Pulmonary artery endothelial cell (primary cell): ENCODE results near the gene CMTM4. TPM values are rescaled to one million over a fixed set of nuclear protein-coding genes. Genes with fewer than 3 reads are reported as not detected.
"Not testable (repeated sequence)": the region's sequence is repeated elsewhere in the genome, so short reads cannot be mapped to it uniquely, and the experiment has no call there.

Experiments
- DNase-seq: peaks from one replicate; pipeline ENCODE4 v3.0.0-alpha.2; 2011; ENCODE audit warnings: low read depth, low spot score
- total RNA-seq: library from RNA; depleted of rRNA; stranded (reverse); fragments of >200 nt; gene quantifications from 2 replicates; pipeline ENCODE4 v1.2.3, GENCODE V29; 2014

The CMTM4 gene
- total RNA-seq, 1 donor from 2014 or later: 12.3 TPM

DNA sequence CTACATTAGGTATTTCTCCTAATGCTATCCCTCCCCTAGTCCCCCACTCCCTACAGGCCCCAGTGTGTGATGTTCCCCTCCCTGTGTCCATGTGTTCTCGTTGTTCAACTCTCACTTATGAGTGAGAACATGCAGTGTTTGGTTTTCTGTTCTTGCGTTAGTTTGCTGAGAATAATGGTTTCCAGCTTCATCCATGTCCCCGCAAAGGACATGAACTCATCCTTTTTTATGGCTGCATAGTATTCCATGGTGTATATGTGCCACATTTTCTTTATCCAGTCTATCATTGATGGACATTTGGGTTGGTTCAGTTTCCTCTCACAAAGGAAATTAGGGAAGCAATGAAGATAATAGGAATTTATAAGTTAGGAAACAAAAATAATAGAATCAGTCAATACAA, 129.3 kb downstream of the CMTM4 start:
- DNase-seq: not testable (repeated sequence)

DNA sequence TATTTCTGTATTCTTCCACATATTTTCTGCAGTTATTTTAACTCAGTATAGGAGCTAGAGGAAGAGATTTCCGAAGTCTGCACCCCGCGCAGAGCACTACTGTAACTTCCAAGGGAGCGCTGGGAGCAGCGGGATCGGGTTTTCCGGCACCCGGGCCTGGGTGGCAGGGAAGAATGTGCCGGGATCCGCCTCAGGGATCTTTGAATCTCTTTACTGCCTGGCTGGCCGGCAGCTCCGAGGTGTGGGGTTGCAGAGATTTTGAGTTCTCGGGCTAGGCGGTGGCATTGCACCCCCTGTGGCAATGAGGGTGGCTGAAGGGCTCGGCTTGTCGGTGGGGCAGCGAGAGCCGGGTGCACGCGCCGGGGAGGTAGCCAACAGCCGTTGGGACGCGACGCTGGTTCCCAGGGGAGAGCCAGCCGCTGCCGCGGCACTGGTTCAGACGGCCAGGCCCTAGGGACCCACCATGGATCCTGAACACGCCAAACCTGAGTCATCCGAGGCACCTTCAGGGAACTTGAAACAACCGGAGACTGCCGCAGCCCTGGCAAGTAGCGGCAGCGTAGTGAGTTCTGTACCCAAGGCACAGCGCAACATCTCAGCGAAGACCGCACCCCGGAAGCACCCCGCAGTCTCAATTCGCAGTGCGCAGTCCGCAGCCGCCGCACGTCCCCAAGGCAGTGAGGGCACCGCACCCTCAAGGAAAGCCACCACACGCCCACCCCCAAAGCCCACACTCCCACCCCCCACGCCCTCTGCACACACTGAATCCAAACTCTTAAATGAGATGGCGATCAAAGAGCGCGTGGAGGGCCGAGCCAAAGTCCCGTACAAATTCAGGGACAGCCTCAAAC, 130.3 kb downstream of the CMTM4 start, which contains the start of gene CMTM1:
CMTM1 (plus strand) TSS at position 389 of the 851 bp plus-strand sequence; CDS start at position 464, 75 bp downstream.
- no peak for DNase-seq

Other genes starting within 250 kb of the CMTM4 start
- 25.8 and 38.4 TPM in 2 replicates for gene TK2, start 146.6 kb downstream of the CMTM4 start, total RNA-seq
- gene CKLF, start 144.2 kb downstream of the CMTM4 start, total RNA-seq: 74.6 and 103 TPM in 2 replicates
- gene CMTM1, start 130.3 kb downstream of the CMTM4 start, total RNA-seq: 2.9 and 4.8 TPM in 2 replicates
- not detected in 2 replicates for gene CMTM2, start 117.3 kb downstream of the CMTM4 start, total RNA-seq
- gene CMTM3, start 92.0 kb downstream of the CMTM4 start, total RNA-seq: 23.5 and 23.7 TPM in 2 replicates
- gene DYNC1LI2, start 54.9 kb upstream of the CMTM4 start, total RNA-seq: 131 and 166 TPM in 2 replicates
- 0.07 TPM in 1 of 2 replicates, not detected in the other for gene TERB1, start 104.8 kb upstream of the CMTM4 start, total RNA-seq
- gene NAE1, start 134.2 kb upstream of the CMTM4 start, total RNA-seq: 70.2 and 77.2 TPM in 2 replicates
- gene CA7, start 147.7 kb upstream of the CMTM4 start, total RNA-seq: not detected in 2 replicates
- gene PDP2, start 183.8 kb upstream of the CMTM4 start, total RNA-seq: 9.4 and 12.1 TPM in 2 replicates
- not detected in 2 replicates for gene CDH16, start 222.1 kb upstream of the CMTM4 start, total RNA-seq
- 0.59 and 0.60 TPM in 2 replicates for gene RRAD, start 228.8 kb upstream of the CMTM4 start, total RNA-seq
- 159 and 180 TPM in 2 replicates for gene CIAO2B, start 237.7 kb upstream of the CMTM4 start, total RNA-seq
- 16.1 and 17.1 TPM in 2 replicates for gene CES2, start 238.8 kb upstream of the CMTM4 start, total RNA-seq